A172 (cell line): Measurements from ENCODE around the gene EYS. TPM values are rescaled to one million over a fixed set of nuclear protein-coding genes. Genes with fewer than 3 reads are reported as not detected.

Experiments
- DNase-seq: peaks from one replicate; pipeline ENCODE4 v3.0.0-alpha.2; 2015; ENCODE audit warnings: low spot score
- total RNA-seq: library from RNA; depleted of rRNA; stranded (reverse); fragments of >200 nt; shearing (Covaris generic); gene quantifications from 2 replicates; pipeline ENCODE4 v1.2.3, GENCODE V29; 2014

The EYS gene
- total RNA-seq, 1 experiment from 2014 or later: 0.24 TPM

DNA sequence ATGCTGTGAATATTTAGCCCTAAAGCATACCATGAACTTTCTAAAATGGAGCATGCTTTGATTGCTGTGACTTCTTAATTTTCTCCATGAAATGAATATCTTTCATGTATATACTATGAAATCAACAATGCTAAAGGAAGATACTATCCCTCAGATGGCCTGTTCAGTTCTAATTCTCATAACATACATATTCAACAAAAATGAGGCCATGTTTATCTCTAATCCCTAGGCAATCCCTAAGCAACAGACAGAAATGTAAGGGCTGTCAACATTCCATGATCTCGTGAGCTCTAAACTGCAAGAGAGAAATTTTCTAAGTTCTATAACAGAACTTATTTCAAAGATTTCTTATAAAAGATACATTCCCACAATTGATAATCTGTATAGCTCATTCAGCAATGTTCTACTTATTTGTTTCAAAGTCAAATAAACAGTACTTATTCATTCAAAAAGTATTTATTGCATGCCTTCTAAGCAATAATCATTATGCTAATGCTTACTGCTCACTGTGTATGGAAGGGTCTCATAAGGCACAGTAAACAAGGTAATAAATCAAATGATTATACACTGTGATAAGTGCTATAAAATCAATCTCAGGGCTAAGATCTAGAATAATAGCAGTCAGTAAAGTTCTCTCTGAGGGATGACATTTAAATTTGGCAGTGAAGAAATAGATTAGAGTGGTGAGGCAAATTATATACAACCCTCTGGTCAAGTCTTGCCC, 1578.6 kb downstream of the EYS start:
- DNase-seq: no peak

GRCh38 chr6:64123761-64124633, 1583.0 kb downstream of the EYS start:
- DNase-seq: no peak

DNA sequence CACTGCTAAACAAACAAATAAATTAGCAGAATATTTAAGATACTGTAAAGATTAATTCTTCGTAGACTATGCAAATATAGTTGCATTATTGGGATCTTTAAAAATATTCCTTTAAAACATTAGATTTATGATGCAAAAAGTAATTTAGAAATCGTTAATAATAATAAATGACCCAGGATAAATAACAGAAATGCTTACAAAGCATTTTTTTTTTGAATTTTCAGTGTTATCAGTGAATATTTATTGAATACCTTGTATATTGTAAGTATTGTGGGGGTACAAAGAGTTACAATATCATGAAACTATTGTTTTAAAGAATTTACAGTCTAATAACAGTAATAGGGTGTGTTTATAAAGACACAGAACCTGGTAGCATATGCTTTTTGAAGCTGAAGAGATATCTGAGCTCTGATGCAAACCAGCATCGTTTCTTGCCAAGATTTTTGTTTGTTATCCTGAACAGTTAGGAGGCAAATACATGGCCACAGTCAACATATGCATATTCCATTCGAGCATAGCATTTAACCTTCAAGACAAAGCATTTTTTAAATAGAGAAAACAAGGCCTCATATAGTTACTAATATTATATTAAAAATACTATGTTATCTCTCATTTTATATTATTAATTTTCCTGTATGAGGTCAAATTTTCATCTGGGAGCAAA, 1584.2 kb downstream of the EYS start:
- DNase-seq: no peak

- DNase-seq: no peak
Measured at GRCh38 chr6:64121011-64121565, 1585.9 kb downstream of the EYS start.

DNA sequence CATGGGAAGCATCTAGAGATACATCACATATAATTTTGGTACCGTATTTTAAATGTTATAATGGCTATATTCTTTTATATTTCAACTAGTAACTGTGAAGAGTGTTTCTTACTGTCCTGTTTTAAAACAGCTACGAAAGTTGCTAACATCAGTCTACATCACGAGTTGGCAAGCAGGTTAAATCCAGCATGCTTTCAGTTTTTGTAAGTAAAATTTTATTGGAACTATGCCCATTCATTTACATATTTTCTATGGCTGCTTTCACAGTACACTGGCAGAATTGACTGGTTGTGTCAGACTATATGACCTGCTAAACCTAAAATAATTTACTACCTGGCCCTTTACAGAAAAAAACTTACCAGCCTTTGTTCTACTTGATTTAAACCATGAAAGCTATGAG, 1593.3 kb downstream of the EYS start:
- no peak for DNase-seq

GRCh38 chr6:64104051-64104450, 1603.0 kb downstream of the EYS start:
- DNase-seq: no peak

DNA sequence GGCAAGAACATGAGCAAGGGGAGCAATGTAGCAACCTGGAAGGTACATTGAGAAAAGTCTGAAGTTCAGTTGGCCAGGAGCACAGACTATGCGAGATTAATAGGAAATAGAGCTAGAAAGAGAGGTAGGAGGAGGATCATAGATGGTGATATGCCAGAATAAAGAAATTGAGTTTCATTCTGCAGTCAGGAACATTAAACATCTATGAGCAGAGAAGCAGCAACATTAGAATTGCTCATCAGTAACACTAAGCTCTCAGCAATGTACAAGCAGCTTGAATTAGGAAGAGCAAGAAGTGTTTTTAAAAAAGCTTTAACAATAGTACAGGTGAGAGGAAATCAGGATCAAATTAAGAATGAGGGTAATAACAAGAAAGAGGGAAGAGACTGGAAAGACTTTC, 1603.5 kb downstream of the EYS start:
- no peak for DNase-seq

DNA sequence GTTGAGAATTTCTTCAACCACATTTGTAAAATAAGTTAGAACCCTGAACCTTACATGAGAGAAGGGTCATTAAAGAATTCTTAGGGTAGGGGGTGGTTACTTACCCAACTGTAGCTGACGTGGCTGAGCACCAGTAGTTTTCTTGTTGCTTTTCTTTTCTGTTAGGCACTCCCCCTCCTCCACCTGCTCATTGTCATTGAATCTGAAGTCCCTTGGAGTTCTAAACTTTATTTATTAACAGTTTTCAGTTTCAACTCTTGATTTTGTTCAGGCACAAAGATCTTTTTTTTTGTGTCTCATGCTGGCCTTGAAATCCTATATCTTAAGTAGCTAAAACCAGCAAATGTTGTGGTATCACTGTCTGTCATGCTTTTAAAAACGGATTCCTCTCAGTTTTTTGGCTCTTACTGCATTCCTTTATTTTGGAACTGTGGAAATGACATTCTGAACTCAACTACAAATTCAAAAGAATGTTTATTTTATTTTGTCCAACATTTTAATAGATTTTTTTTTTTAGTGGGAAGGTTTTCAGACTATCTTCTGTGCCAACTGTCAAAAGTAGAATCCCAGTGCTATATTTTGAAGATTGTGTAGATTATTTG, 1606.2 kb downstream of the EYS start:
- DNase-seq: no peak

DNA sequence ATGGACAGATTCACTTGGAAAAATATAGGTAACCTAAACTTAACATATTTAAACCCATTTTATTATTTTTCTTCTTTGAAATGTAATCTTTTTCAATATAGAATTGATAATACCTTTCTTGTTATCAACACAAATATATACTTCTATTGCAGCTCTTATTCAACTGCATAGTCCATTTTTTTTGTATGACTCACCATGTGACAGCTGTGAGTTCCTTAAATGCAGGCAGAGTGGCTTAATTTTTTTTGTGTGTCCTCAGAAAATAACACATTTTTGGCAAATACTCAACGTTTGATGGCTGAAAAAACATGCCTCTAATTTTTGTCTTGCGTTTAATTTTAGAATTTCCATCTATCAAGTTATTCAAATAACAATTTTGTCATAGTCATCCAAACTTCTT, 1616.7 kb downstream of the EYS start:
- no peak for DNase-seq

- no peak for DNase-seq
Measured at GRCh38 chr6:64085126-64085525, 1621.9 kb downstream of the EYS start.

- DNase-seq: no peak
Measured at GRCh38 chr6:64084185-64084663, 1622.8 kb downstream of the EYS start.

- DNase-seq: no peak
Measured at GRCh38 chr6:64083261-64083660, 1623.8 kb downstream of the EYS start.

DNA sequence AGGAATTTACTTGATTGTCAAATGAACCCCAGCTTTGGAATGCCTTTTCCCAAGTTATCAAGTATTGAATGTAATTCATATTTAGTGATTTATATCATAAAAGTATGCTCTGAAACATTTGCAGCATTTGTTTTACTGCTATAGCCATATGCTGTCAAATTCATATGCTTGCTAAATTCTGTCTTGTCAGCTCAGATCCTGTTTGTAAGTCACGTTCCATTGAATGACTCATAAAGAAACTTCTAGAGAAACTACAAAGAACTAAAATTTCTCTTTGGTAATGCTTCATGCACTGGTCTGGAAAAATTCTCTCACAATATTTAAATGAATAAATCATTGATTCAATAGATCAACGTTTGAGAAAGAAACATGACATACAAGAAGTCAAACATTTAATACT, 1625.6 kb downstream of the EYS start:
- no peak for DNase-seq

- DNase-seq: no peak
Measured at GRCh38 chr6:64074981-64075380, 1632.0 kb downstream of the EYS start.

- no peak for DNase-seq
Measured at GRCh38 chr6:64072686-64073085, 1634.3 kb downstream of the EYS start.

- DNase-seq: no peak
Measured at GRCh38 chr6:64064919-64065318, 1642.1 kb downstream of the EYS start.

- no peak for DNase-seq
Measured at GRCh38 chr6:64062960-64063683, 1643.9 kb downstream of the EYS start.

GRCh38 chr6:64054861-64055260, 1652.2 kb downstream of the EYS start:
- DNase-seq: no peak

DNA sequence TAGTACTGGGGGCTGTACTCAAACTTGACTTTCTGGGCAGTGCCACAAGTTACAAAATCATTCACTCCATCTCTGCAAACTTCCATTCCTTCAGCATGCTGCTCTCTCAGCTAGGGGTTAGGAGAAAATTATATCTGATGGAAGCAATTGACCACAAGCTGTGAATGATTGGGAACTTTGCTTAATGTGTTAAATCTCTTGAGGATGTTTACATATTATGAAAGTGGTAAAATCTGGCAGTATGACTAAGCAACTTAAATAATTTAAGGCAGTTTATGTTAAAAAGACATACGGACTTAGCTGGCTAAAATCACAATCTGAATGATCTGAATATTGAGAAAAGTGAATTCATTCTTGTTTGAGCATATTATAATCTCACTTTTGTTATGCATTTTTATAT, 1656.4 kb downstream of the EYS start:
- no peak for DNase-seq

GRCh38 chr6:64049736-64050135, 1657.3 kb downstream of the EYS start:
- DNase-seq: no peak

DNA sequence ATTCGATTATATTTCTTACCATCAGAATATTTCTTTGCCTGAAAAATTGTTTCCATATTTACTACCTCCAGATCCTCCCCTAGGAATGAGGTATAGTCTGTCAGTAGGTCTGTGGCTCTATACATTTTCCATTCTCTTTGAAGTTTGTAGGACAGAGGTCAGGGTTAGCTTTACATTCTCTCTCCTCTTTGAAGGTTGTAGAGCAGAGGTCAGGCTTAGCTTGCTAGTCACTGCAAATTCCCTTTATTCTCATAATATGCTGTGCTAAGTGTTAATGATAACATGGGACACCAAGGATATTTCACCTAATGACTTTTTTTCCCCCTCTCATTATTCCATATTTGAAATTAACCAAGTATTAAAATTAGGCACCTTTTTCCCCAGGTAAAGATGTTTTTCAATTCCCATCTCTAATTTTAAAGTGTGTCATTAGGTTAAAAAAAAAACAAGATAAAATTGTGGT, 1660.2 kb downstream of the EYS start:
- no peak for DNase-seq
